Transverse colon (tissue), 4 donors: ENCODE results near the gene POP5. TPM values are rescaled to one million over a fixed set of nuclear protein-coding genes. Genes with fewer than 3 reads are reported as not detected.

ENCODE experiments used
- DNase-seq: peaks from one replicate; pipeline ENCODE4 v3.0.0-alpha.2; 2019
- H3K27ac ChIP-seq, 4 donors: fragments of 200-600 bp; sonication (generic); 2 replicates each; pipeline ENCODE4 v1.5.1; 2016 to 2018; ENCODE audit warnings: inconsistent platforms in 4 of 4
- H3K27me3 ChIP-seq: fragments of 200-600 bp; sonication (generic); 2 replicates; pipeline ENCODE4 v1.5.1; 2017; ENCODE audit warnings: inconsistent platforms
- H3K36me3 ChIP-seq, 4 donors: fragments of 200-600 bp; sonication (generic); 2 replicates each; pipeline ENCODE4 v1.5.1; 2017 to 2019; ENCODE audit warnings: inconsistent platforms in 4 of 4
- H3K4me1 ChIP-seq, 4 donors: fragments of 200-600 bp; sonication (generic); 2 replicates each; pipeline ENCODE4 v1.5.1; 2017 to 2020; ENCODE audit warnings: inconsistent platforms in 4 of 4
- H3K4me3 ChIP-seq, 4 donors: fragments of 200-600 bp; sonication (generic); 1 replicate in 1 of 4; 2 replicates in 3 of 4; pipeline versions ENCODE4 v1.5.1 to v1.6.1; 2017 to 2019; ENCODE audit warnings: inconsistent platforms in 4 of 4
- H3K9me3 ChIP-seq, 2 donors: fragments of 200-600 bp; sonication (generic); 2 replicates each; pipeline ENCODE4 v1.5.1; 2017 to 2019; ENCODE audit warnings: inconsistent platforms in 2 of 2
- CTCF ChIP-seq, 5 experiments: fragments of 200-600 bp in 3 of 5; fragments of 450-650 bp in 2 of 5; sonication (generic) in 3 of 5; IDR thresholded peaks; 1 replicate in 2 of 5; 2 replicates in 3 of 5; pipeline ENCODE4 v1.5.1; 2016 to 2017; ENCODE audit warnings: antibody characterized with exemption in 5 of 5, inconsistent platforms in 3 of 5, mild to moderate bottlenecking in 2 of 5, moderate library complexity in 1 of 5
- EP300 ChIP-seq: sonication (generic); formaldehyde crosslinking; IDR thresholded peaks from one replicate; pipeline ENCODE4 v1.6.1; 2017; ENCODE audit warnings: antibody characterized with exemption, low read depth
- POLR2A ChIP-seq: fragments of 450-650 bp; IDR thresholded peaks from one replicate; pipeline ENCODE4 v1.6.1; 2016; ENCODE audit warnings: antibody characterized with exemption, mild to moderate bottlenecking, moderate library complexity
- POLR2AphosphoS5 ChIP-seq, 3 donors: sonication (generic); formaldehyde crosslinking; IDR thresholded peaks; one replicate each; pipeline ENCODE4 v1.6.1; 2016; ENCODE audit warnings: antibody characterized with exemption in 3 of 3
- WGBS, 2 donors: methylation state at CpG; one replicate each; pipeline ENCODE4 v1.1.5; 2018; ENCODE audit warnings: low coverage in 1 of 2; 5-methylcytosine and 5-hydroxymethylcytosine counted together
- in situ Hi-C, 4 donors: fragments of 200-750 bp; cut with MboI; loops; one replicate each; pipeline versions ENCODE4 v1.15.0 to v1.15.1; 2017; ENCODE audit warnings: low sequenced_read_pairs in 3 of 4, low pct_ligation_motif_present in 1 of 4, low pct_unique_long_range_greater_than_20kb in 1 of 4
- intact Hi-C: fragments of 100-400 bp; cut with DNase I; formaldehyde crosslinking; loops from one replicate; pipeline ENCODE4 v1.15.1; 2023; ENCODE audit warnings: low total_unique reads
- total RNA-seq, 4 donors: library from RNA; depleted of rRNA; stranded (reverse); fragments of >200 nt; gene quantifications; one replicate each; pipeline ENCODE4 v1.1.0, GENCODE V29; 2016

POP5 gene
- total RNA-seq, 4 donors from 2014 or later, result 31.5 to 56.5 (median 43.7) TPM; not detected in 1

- Histone ChIP-seq H3K4me1 (peaks cover 4 to 43% (median 24%) of the 10 kb centered on the region in 4 donors), H3K27ac (peak overlapping the region; percentile 81 to 88 (median 84)), H3K36me3 (peaks cover 0 to 18% (median 4%) of the 10 kb centered on the region in 4 donors), H3K9me3 (no peaks in the 10 kb centered on the region), H3K4me3 (peak overlapping the region in 3 of 4 donors; percentile 58 to 89 (median 78)), H3K27me3 (no peaks in the 10 kb centered on the region)
- TF ChIP-seq POLR2AphosphoS5 (IDR thresholded peaks at IDR 0.05) (no peak), POLR2A (no peak), CTCF (IDR thresholded peaks at IDR 0.05) (no peak), EP300 (no peak)
- in situ Hi-C loops, result loop anchor here in 3 of 4 donors (5.0 to 10.0 kb wide), 3 partner anchors 63 to 133 kb away; partner anchors contain the start of genes CABP1 (in 1 of the 3) and UNC119B (in 1 of the 3)
- 21 to 22% methylated on average over 9 of the region's 9 CpGs for WGBS, 2 donors
- intact Hi-C loops, result loop anchor here (5.0 to 10.0 kb wide), 3 partner anchors 65 to 523 kb away; partner anchors contain the start of gene UNC119B
- no peak for DNase-seq
These were observed 796 bp upstream of the POP5 start for GRCh38 chr12:120581998-120582397.

GRCh38 chr12:120579179-120579578 is 2.0 kb downstream of the POP5 start:
- H3K4me1 ChIP-seq, result peaks cover 4 to 36% (median 17%) of the 10 kb centered on the region in 4 donors
- WGBS, 2 donors, result 100% methylated on average over 1 of the region's 1 CpG; no CpG with 5 or more reads in 1 of the 2 donors
- H3K36me3 ChIP-seq, result peaks cover 0 to 46% (median 16%) of the 10 kb centered on the region in 4 donors
- TF ChIP-seq POLR2A (no peak), POLR2AphosphoS5 (IDR thresholded peaks at IDR 0.05) (no peak), CTCF (IDR thresholded peaks at IDR 0.05) (no peak), EP300 (no peak)
- H3K27ac ChIP-seq, result no peak overlapping the region
- in situ Hi-C loops, result no loop called here
- H3K27me3 ChIP-seq, result no peaks in the 10 kb centered on the region
- DNase-seq, result no peak
- H3K4me3 ChIP-seq, result no peak overlapping the region
- intact Hi-C loops, result no loop called here
- H3K9me3 ChIP-seq, result no peaks in the 10 kb centered on the region

- Histone ChIP-seq H3K27me3 (no peaks in the 10 kb centered on the region), H3K36me3 (peaks cover 0 to 94% (median 41%) of the 10 kb centered on the region in 4 donors), H3K4me1 (no peaks in the 10 kb centered on the region), H3K4me3 (no peak overlapping the region), H3K9me3 (no peaks in the 10 kb centered on the region), H3K27ac (no peak overlapping the region)
- TF ChIP-seq POLR2A, result no peak
- no peak for TF ChIP-seq POLR2AphosphoS5 (IDR thresholded peaks at IDR 0.05)
- TF ChIP-seq CTCF (IDR thresholded peaks at IDR 0.05), result no peak
- TF ChIP-seq EP300, result no peak
- intact Hi-C loops, result no loop called here
- in situ Hi-C loops, result no loop called here
- WGBS, 2 donors, result 86 to 100% methylated on average over 1 to 2 of the region's 2 CpGs
- DNase-seq, result no peak
These were observed 7.1 kb downstream of the POP5 start for GRCh38 chr12:120574106-120574505.

GRCh38 chr12:120573560-120573959 is 7.6 kb downstream of the POP5 start:
- H3K4me1 ChIP-seq, result no peaks in the 10 kb centered on the region
- H3K27me3 ChIP-seq, result no peaks in the 10 kb centered on the region
- intact Hi-C loops, result no loop called here
- no peak overlapping the region for H3K4me3 ChIP-seq
- H3K9me3 ChIP-seq, result no peaks in the 10 kb centered on the region
- no peak for DNase-seq
- in situ Hi-C loops, result no loop called here
- WGBS, 2 donors, result 81 to 87% methylated on average over 3 to 6 of the region's 6 CpGs
- peaks cover 0 to 97% (median 44%) of the 10 kb centered on the region in 4 donors for H3K36me3 ChIP-seq
- TF ChIP-seq POLR2AphosphoS5 (IDR thresholded peaks at IDR 0.05) (no peak), CTCF (IDR thresholded peaks at IDR 0.05) (no peak), EP300 (no peak), POLR2A (no peak)
- H3K27ac ChIP-seq, result no peak overlapping the region
